ENCODE results near the gene TWIST2.

DNA sequence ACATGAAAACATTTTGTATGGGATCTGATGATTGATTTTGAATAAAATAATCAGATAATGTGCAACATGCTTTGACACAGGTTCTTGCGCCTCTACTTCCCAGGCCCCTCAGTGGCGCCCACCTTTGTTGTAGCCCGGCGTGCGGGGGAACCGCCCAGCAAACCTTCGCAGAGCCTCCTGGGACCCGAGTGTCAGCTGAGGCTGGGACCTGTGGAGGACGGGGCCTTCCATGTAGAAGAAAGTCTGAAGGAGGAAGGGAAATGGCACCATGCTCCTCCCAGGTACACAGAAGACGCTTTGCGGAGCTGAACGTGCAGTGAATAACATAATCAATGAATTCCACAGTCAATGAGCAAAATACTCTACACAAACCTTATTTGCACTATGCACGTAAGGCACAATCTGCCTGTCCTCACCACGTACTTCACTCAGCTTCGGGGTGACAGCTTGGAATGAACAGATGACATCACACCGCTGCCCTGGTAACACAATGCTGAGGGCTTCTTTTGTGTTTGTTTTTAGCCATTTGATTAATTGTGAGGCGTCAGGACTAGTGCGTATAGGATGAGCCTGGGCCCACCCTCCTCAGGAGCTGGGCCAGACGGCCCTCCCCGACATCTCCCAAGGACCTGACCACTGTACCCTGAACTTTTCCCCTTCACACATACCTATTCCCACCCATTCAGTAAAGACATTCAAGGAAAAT, 78.1 kb downstream of the TWIST2 start:
- TF ChIP-seq EZH2 (IDR thresholded peaks at IDR 0.05): no peak
- TF ChIP-seq POLR2AphosphoS5 (IDR thresholded peaks at IDR 0.05; ENCODE audit: borderline replicate concordance, low read depth, low read length): no peak
